ENCODE measurements around the gene AFAP1L2. TPM values are rescaled to one million over a fixed set of nuclear protein-coding genes. Genes with fewer than 3 reads are reported as not detected.

The AFAP1L2 gene
- total RNA-seq, 1 donor from 2014 or later, result 0.98 TPM

DNA sequence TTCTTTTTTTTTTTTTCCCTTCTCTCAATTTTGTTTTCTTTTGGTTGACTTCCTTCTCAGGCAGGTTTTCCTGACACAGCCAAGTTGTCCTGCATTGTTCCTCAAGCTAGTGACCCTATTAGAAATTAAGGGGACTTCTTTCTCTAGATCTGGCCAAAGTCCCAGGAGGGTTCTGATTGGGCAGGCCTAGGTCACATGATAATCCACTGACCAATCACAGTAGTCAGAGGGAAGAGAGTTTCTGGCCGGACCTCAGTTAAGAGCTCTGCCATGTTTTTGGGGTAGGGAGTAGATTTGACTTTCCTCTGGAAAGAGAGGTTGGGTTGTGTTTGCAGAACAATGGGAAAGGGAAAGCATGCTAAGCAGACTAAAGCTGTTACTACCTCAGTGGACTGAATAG lies 149.1 kb downstream of the AFAP1L2 start:
- Mint-ChIP-seq H3K36me3 (ENCODE audit: insufficient read depth) (peaks cover 13% of the 10 kb centered on the region), H3K27ac (no peak overlapping the region), H3K9me3 (ENCODE audit: low read depth) (no peaks in the 10 kb centered on the region), H3K27me3 (no peaks in the 10 kb centered on the region), H3K4me1 (ENCODE audit: low read depth) (peaks cover 14% of the 10 kb centered on the region), H3K4me3 (ENCODE audit: low read depth) (no peak overlapping the region)
- TF ChIP-seq, protein P1, sequence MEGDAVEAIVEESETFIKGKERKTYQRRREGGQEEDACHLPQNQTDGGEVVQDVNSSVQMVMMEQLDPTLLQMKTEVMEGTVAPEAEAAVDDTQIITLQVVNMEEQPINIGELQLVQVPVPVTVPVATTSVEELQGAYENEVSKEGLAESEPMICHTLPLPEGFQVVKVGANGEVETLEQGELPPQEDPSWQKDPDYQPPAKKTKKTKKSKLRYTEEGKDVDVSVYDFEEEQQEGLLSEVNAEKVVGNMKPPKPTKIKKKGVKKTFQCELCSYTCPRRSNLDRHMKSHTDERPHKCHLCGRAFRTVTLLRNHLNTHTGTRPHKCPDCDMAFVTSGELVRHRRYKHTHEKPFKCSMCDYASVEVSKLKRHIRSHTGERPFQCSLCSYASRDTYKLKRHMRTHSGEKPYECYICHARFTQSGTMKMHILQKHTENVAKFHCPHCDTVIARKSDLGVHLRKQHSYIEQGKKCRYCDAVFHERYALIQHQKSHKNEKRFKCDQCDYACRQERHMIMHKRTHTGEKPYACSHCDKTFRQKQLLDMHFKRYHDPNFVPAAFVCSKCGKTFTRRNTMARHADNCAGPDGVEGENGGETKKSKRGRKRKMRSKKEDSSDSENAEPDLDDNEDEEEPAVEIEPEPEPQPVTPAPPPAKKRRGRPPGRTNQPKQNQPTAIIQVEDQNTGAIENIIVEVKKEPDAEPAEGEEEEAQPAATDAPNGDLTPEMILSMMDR (IDR thresholded peaks at IDR 0.05; ENCODE audit: unreplicated experiment), result no peak
- DNase-seq (ENCODE audit: low spot score, unreplicated experiment), result no peak

DNA sequence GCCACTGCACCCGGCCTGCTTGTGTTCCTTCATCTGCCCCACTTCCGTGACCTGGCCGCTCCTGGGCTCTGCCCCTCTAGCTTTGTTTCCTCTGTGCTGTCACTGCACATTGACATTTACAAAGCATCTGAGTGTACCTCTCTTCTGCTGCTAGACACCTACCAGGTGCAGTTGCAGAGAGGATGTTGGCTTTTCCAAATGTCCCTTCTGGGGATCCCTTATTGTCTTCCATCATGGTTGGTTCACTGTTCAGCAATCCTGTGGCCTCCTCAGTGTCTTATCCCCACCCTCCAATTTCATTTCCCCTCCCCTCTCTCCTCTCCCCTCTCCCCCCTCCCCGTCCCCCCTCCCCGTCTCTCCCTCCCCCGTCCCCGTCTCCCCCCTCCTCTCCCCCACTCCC lies 151.4 kb downstream of the AFAP1L2 start:
- TF ChIP-seq, protein P1 (IDR thresholded peaks at IDR 0.05; ENCODE audit: unreplicated experiment), result no peak
- no peak overlapping the region for H3K4me3 Mint-ChIP-seq (ENCODE audit: low read depth)
- no peaks in the 10 kb centered on the region for H3K27me3 Mint-ChIP-seq
- H3K27ac Mint-ChIP-seq, result no peak overlapping the region
- H3K9me3 Mint-ChIP-seq (ENCODE audit: low read depth), result no peaks in the 10 kb centered on the region
- peaks cover 4% of the 10 kb centered on the region for H3K4me1 Mint-ChIP-seq (ENCODE audit: low read depth)
- H3K36me3 Mint-ChIP-seq (ENCODE audit: insufficient read depth), result peaks cover 15% of the 10 kb centered on the region
- no peak for DNase-seq (ENCODE audit: low spot score, unreplicated experiment)

DNA sequence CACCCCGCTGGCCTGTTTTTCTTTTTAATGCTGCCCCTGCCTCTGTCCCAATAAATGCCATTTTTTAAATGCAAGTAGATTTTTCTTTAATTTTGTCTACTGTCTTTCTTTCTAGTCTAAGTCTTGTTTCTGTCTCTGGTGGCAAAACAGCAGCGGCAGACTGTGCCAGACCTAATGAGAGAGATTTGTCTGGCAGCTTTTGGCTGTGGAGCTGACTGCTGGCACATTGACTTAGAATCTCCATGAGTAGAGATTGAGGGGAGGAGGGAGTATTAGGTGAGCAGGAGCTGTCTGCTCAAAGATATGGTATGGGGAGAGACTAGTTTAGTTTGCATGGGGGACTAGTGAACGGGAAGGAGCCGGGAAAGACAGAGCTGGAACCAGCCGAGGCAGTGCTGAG lies 152.2 kb downstream of the AFAP1L2 start:
- no peak overlapping the region for H3K27ac Mint-ChIP-seq

DNA sequence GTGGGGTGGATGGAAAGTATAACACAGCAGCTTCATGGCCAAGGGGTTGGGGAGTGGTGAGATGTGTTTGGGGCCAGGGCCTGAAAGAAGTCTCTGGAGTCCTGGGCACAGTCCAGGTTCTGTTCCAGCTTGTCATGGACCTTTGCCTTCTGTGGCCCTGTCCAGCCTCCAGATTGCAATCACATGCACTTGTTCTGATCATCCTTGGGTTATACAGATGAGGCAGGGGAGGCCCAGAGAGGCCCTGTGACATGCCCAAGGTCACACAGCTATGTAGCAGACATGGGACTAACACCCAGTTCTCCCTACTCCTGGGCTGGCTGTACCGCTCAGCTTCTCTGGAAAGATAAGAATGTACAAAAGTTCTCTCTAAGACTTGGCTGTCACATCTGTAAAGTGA lies 153.6 kb downstream of the AFAP1L2 start:
- no peaks in the 10 kb centered on the region for H3K27me3 Mint-ChIP-seq
- no peaks in the 10 kb centered on the region for H3K9me3 Mint-ChIP-seq (ENCODE audit: low read depth)
- no peak overlapping the region for H3K27ac Mint-ChIP-seq
- peaks cover 15% of the 10 kb centered on the region for H3K36me3 Mint-ChIP-seq (ENCODE audit: insufficient read depth)
- TF ChIP-seq, protein P1 (IDR thresholded peaks at IDR 0.05; ENCODE audit: unreplicated experiment), result no peak
- no peak overlapping the region for H3K4me3 Mint-ChIP-seq (ENCODE audit: low read depth)
- peaks cover 6% of the 10 kb centered on the region for H3K4me1 Mint-ChIP-seq (ENCODE audit: low read depth)
- no peak for DNase-seq (ENCODE audit: low spot score, unreplicated experiment)

More for the DNA sequence above, 152.2 kb downstream of the AFAP1L2 start:
- peaks cover 15% of the 10 kb centered on the region for H3K36me3 Mint-ChIP-seq (ENCODE audit: insufficient read depth)
- H3K9me3 Mint-ChIP-seq (ENCODE audit: low read depth), result no peaks in the 10 kb centered on the region
- no peaks in the 10 kb centered on the region for H3K4me1 Mint-ChIP-seq (ENCODE audit: low read depth)
- H3K4me3 Mint-ChIP-seq (ENCODE audit: low read depth), result no peak overlapping the region
- DNase-seq (ENCODE audit: low spot score, unreplicated experiment), result no peak
- TF ChIP-seq, protein P1 (IDR thresholded peaks at IDR 0.05; ENCODE audit: unreplicated experiment), result no peak
- H3K27me3 Mint-ChIP-seq, result no peaks in the 10 kb centered on the region

DNA sequence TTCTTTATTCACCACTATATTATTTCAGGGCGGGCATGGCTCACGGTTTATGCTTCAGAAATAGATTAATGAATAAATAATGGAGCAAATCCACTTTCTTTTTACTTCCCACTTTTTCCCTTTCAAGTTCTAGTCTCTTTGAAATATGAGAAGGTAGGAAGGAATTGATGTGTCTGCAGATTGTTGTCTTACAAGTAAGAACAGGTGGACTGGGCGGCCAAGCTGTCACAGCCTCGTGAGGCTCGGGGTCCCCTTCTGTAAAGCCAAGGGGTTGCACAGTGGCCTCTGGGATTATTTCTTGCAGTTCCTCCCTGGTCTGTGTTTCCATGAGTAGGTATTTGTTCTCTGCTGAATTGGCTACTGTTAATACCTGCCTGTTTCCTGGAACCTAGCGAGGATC lies 154.1 kb downstream of the AFAP1L2 start:
- Mint-ChIP-seq H3K9me3 (ENCODE audit: low read depth) (no peaks in the 10 kb centered on the region), H3K27me3 (no peaks in the 10 kb centered on the region), H3K27ac (no peak overlapping the region), H3K4me1 (ENCODE audit: low read depth) (peaks cover 10% of the 10 kb centered on the region), H3K4me3 (ENCODE audit: low read depth) (no peak overlapping the region), H3K36me3 (ENCODE audit: insufficient read depth) (peaks cover 14% of the 10 kb centered on the region)
- TF ChIP-seq, protein P1 (IDR thresholded peaks at IDR 0.05; ENCODE audit: unreplicated experiment), result no peak
- no peak for DNase-seq (ENCODE audit: low spot score, unreplicated experiment)

All from progenitor cell of endocrine pancreas (in vitro differentiated cells).